Activated naive CD8-positive, alpha-beta T cell treated with anti-CD3 and anti-CD28 coated beads for 36 hours (primary cell): ENCODE results near the gene IRS1. TPM values are rescaled to one million over a fixed set of nuclear protein-coding genes. Genes with fewer than 3 reads are reported as not detected.
"Not testable (repeated sequence)": the region's sequence is repeated elsewhere in the genome, so short reads cannot be mapped to it uniquely, and the experiment has no call there.

Experiments
- DNase-seq: peaks from one replicate; pipeline ENCODE4 v3.0.0; 2021
- H3K27ac Mint-ChIP-seq: one replicate; pipeline ENCODE4 v1.8.0; 2022; ENCODE audit warnings: mild to moderate bottlenecking, moderate library complexity, mixed read lengths
- H3K27me3 Mint-ChIP-seq: one replicate; pipeline ENCODE4 v1.8.0; 2022; ENCODE audit warnings: mild to moderate bottlenecking, mixed read lengths
- H3K36me3 Mint-ChIP-seq: one replicate; pipeline ENCODE4 v1.8.0; 2021; ENCODE audit warnings: mild to moderate bottlenecking, mixed read lengths
- H3K4me1 Mint-ChIP-seq: one replicate; pipeline ENCODE4 v1.8.0; 2021; ENCODE audit warnings: mixed read lengths
- H3K4me3 Mint-ChIP-seq: one replicate; pipeline ENCODE4 v1.8.0; 2022; ENCODE audit warnings: mild to moderate bottlenecking, moderate library complexity, mixed read lengths
- H3K9me3 Mint-ChIP-seq: one replicate; pipeline ENCODE4 v1.8.0; 2022; ENCODE audit warnings: mixed read lengths
- total RNA-seq, 2 experiments: library from RNA; stranded (reverse); gene quantifications; one replicate each; pipeline ENCODE4 v1.2.3, GENCODE V29; 2021

The IRS1 gene
- total RNA-seq = 1 to 10 TPM; 4.4 to 5.1 TPM

- peak; percentile 77 for DNase-seq
- Mint-ChIP-seq H3K27ac (peak within 1 kb of the TSS; percentile 84), H3K9me3 (no peaks in the 10 kb centered on the region), H3K4me1 (peaks cover 33% of the 10 kb centered on the region), H3K36me3 (peaks cover 10% of the 10 kb centered on the region), H3K27me3 (peaks cover 8% of the 10 kb centered on the region), H3K4me3 (peak within 1 kb of the TSS; percentile 88)
These were observed at the start of gene IRS1 for GRCh38 chr2:226799211-226799975. Gene IRS1, minus strand, starts transcription at chr2:226799820. Its CDS starts 1,082 bp downstream, at chr2:226798738.

GRCh38 chr2:226849349-226849748, 49.7 kb upstream of the IRS1 start:
- Mint-ChIP-seq H3K27me3 (no peaks in the 10 kb centered on the region), H3K4me3 (no peak overlapping the region)

GRCh38 chr2:226847511-226847910, 47.9 kb upstream of the IRS1 start:
- H3K27ac Mint-ChIP-seq = no peak overlapping the region
- peaks cover 31% of the 10 kb centered on the region for H3K36me3 Mint-ChIP-seq
- H3K4me3 Mint-ChIP-seq = no peak overlapping the region
- DNase-seq = no peak
- peaks cover 40% of the 10 kb centered on the region for H3K4me1 Mint-ChIP-seq
- no peaks in the 10 kb centered on the region for H3K27me3 Mint-ChIP-seq
- H3K9me3 Mint-ChIP-seq = peaks cover 4% of the 10 kb centered on the region

More at GRCh38 chr2:226849349-226849748, 49.7 kb upstream of the IRS1 start:
- DNase-seq = no peak
- Mint-ChIP-seq H3K36me3 (peaks cover 13% of the 10 kb centered on the region), H3K9me3 (no peaks in the 10 kb centered on the region), H3K27ac (no peak overlapping the region), H3K4me1 (peaks cover 23% of the 10 kb centered on the region)

GRCh38 chr2:226847090-226847489, 47.5 kb upstream of the IRS1 start:
- DNase-seq = no peak
- Mint-ChIP-seq H3K4me1 (peaks cover 44% of the 10 kb centered on the region), H3K36me3 (peaks cover 35% of the 10 kb centered on the region), H3K27me3 (no peaks in the 10 kb centered on the region), H3K9me3 (peaks cover 4% of the 10 kb centered on the region), H3K27ac (no peak overlapping the region), H3K4me3 (no peak overlapping the region)

GRCh38 chr2:226845386-226846116, 45.9 kb upstream of the IRS1 start:
- Mint-ChIP-seq H3K27me3 (no peaks in the 10 kb centered on the region), H3K36me3 (peaks cover 42% of the 10 kb centered on the region), H3K27ac (no peak overlapping the region), H3K4me3 (no peak overlapping the region), H3K4me1 (peaks cover 40% of the 10 kb centered on the region), H3K9me3 (peaks cover 4% of the 10 kb centered on the region)
- DNase-seq = no peak

GRCh38 chr2:226843001-226843400, 43.4 kb upstream of the IRS1 start:
- Mint-ChIP-seq H3K4me1 (peaks cover 62% of the 10 kb centered on the region), H3K36me3 (peaks cover 51% of the 10 kb centered on the region)
- not testable (repeated sequence) for H3K4me3 Mint-ChIP-seq, H3K9me3 Mint-ChIP-seq, H3K27me3 Mint-ChIP-seq, DNase-seq, H3K27ac Mint-ChIP-seq

GRCh38 chr2:226839951-226840350, 40.3 kb upstream of the IRS1 start:
- peaks cover 65% of the 10 kb centered on the region for H3K4me1 Mint-ChIP-seq
- peaks cover 60% of the 10 kb centered on the region for H3K36me3 Mint-ChIP-seq
- peaks cover 6% of the 10 kb centered on the region for H3K9me3 Mint-ChIP-seq
- DNase-seq = no peak
- peak overlapping the region; percentile 51 for H3K4me3 Mint-ChIP-seq
- peak overlapping the region; percentile 74 for H3K27ac Mint-ChIP-seq
- H3K27me3 Mint-ChIP-seq = no peaks in the 10 kb centered on the region

GRCh38 chr2:226839161-226839560, 39.5 kb upstream of the IRS1 start:
- H3K4me1 Mint-ChIP-seq = peaks cover 61% of the 10 kb centered on the region
- peak overlapping the region; percentile 85 for H3K4me3 Mint-ChIP-seq
- H3K27me3 Mint-ChIP-seq = no peaks in the 10 kb centered on the region
- peak overlapping the region; percentile 95 for H3K27ac Mint-ChIP-seq
- DNase-seq = no peak
- peaks cover 6% of the 10 kb centered on the region for H3K9me3 Mint-ChIP-seq
- peaks cover 59% of the 10 kb centered on the region for H3K36me3 Mint-ChIP-seq

- peaks cover 58% of the 10 kb centered on the region for H3K36me3 Mint-ChIP-seq
- DNase-seq = no peak
- peaks cover 57% of the 10 kb centered on the region for H3K4me1 Mint-ChIP-seq
- no peaks in the 10 kb centered on the region for H3K27me3 Mint-ChIP-seq
- H3K4me3 Mint-ChIP-seq = peak overlapping the region; percentile 85
- H3K27ac Mint-ChIP-seq = peak overlapping the region; percentile 95
- peaks cover 6% of the 10 kb centered on the region for H3K9me3 Mint-ChIP-seq
These were observed 39.1 kb upstream of the IRS1 start for GRCh38 chr2:226838722-226839121.

- Mint-ChIP-seq H3K27ac (peak overlapping the region; percentile 95), H3K4me1 (peaks cover 57% of the 10 kb centered on the region), H3K9me3 (peaks cover 5% of the 10 kb centered on the region), H3K36me3 (peaks cover 57% of the 10 kb centered on the region), H3K4me3 (peak overlapping the region; percentile 85), H3K27me3 (no peaks in the 10 kb centered on the region)
- no peak for DNase-seq
These were observed 38.4 kb upstream of the IRS1 start for GRCh38 chr2:226837787-226838603.

GRCh38 chr2:226837334-226837733, 37.7 kb upstream of the IRS1 start:
- Mint-ChIP-seq H3K9me3 (peaks cover 2% of the 10 kb centered on the region), H3K4me1 (peaks cover 54% of the 10 kb centered on the region), H3K27me3 (no peaks in the 10 kb centered on the region), H3K4me3 (peak overlapping the region; percentile 85), H3K27ac (peak overlapping the region; percentile 95), H3K36me3 (peaks cover 55% of the 10 kb centered on the region)
- DNase-seq = no peak

- Mint-ChIP-seq H3K4me1 (peaks cover 53% of the 10 kb centered on the region), H3K9me3 (peaks cover 6% of the 10 kb centered on the region), H3K27me3 (no peaks in the 10 kb centered on the region), H3K36me3 (peaks cover 52% of the 10 kb centered on the region), H3K4me3 (peak overlapping the region; percentile 85), H3K27ac (peak overlapping the region; percentile 95)
- DNase-seq = no peak
These were observed 36.9 kb upstream of the IRS1 start for GRCh38 chr2:226836548-226836885.

- Mint-ChIP-seq H3K36me3 (peaks cover 51% of the 10 kb centered on the region), H3K4me1 (peaks cover 52% of the 10 kb centered on the region), H3K9me3 (peaks cover 9% of the 10 kb centered on the region), H3K27me3 (no peaks in the 10 kb centered on the region), H3K4me3 (peak within 1 kb of the TSS; percentile 85), H3K27ac (peak within 1 kb of the TSS; percentile 95)
- DNase-seq = peak; percentile 95
These were observed 36.4 kb upstream of the IRS1 start, which contains the start of gene RHBDD1 for GRCh38 chr2:226835796-226836547. Gene RHBDD1, plus strand, starts transcription at chr2:226836054. Its CDS starts 28,640 bp downstream, at chr2:226864694.

GRCh38 chr2:226835420-226835795, 35.8 kb upstream of the IRS1 start:
- no peak for DNase-seq
- Mint-ChIP-seq H3K4me3 (peak overlapping the region; percentile 85), H3K36me3 (peaks cover 55% of the 10 kb centered on the region), H3K27ac (peak overlapping the region; percentile 95), H3K9me3 (peaks cover 12% of the 10 kb centered on the region), H3K27me3 (no peaks in the 10 kb centered on the region), H3K4me1 (peaks cover 53% of the 10 kb centered on the region)
